GM23248 (cell line): ENCODE results near the gene CARD11.

Source experiments
- EZH2 ChIP-seq: fragments of 200-600 bp; sonication (generic); IDR thresholded peaks from 2 replicates; pipeline ENCODE4 v1.6.1; 2018; ENCODE audit warnings: antibody characterized with exemption, mild to moderate bottlenecking; ENCODE audit not compliant: insufficient read depth, poor library complexity, severe bottlenecking
- EZH2phosphoT487 ChIP-seq: fragments of 200-600 bp; sonication (generic); IDR thresholded peaks from 2 replicates; pipeline ENCODE4 v1.6.1; 2018; ENCODE audit warnings: antibody characterized with exemption, moderate library complexity, mild to moderate bottlenecking, low read depth; ENCODE audit not compliant: insufficient read depth

GRCh38 chr7:2929321-2930201, 114.1 kb downstream of the CARD11 start:
- TF ChIP-seq EZH2 = no peak
- TF ChIP-seq EZH2phosphoT487 = no peak
